Stimulated activated CD4-positive, alpha-beta T cell treated with anti-CD3 and anti-CD28 coated beads, TNF-alpha, amount 100 ng/mL, for 1 hour (primary cell): ENCODE measurements around the gene ZNF728.
"Not testable (repeated sequence)": the region's sequence is repeated elsewhere in the genome, so short reads cannot be mapped to it uniquely, and the experiment has no call there.

ENCODE experiments used
- DNase-seq, 3 donors: peaks; one replicate each; pipeline ENCODE4 v3.0.0-alpha.2; 2020; ENCODE audit warnings: low read depth in 3 of 3, low spot score in 1 of 3

ZNF728 gene

DNA sequence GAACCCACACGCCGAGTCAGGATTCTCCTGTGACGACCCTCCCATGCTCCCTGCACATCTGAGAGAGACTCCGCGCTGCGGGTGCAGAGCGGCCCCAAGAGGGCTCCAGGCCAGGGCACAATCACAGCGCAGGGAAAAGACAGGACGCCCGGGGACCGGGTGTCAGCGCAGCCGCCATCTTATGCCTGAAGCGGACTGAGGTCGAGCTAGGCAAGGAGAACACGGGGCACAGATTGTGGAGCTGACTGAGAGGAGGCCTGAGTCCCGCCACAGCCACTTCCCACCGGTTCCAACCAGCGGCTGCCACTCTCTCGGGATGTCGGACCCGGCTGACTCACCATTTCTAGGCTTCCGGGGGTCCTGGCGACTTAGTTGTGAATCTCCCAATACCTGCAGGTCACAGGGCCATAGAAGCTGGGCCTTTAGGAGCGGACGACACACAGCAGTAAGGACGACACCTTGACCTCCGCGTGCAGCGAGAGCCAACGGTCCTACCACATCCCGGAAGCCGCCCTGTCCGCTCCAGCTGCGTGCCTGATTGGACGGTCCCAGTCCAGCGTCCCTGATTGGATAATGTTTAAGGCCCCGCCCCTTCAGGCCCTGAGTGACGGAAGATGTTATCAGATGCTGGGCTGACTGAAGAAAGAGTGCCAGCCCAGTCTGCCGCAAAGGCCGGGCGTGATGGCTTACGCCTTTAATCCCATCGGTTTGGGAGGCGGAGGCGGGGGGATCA, at the start of gene ZNF728:
ZNF728 (minus strand) TSS at position 487 of the 733 bp plus-strand sequence; CDS start at position 341, 146 bp downstream.
- DNase-seq = no peak

GRCh38 chr19:23052349-23052748, 49.4 kb upstream of the ZNF728 start:
- no peak for DNase-seq

DNA sequence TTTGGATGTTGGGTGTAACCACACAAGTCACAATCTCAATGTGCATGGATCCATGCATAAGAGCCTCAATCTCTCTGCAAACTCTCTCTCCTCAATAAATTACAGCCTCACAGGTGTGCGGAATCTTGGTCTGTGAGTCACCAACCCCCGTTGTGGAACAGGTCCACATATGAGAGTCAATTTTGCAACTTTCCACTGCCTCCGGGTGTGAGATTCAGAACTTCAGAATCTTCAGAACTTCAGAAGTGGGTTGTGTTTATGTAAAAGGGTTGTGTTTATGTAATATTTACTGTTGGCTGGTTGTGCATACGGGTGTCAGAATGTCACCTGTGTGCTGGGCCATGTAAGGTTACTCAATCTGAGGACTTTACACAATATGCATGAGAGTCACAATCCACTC, 46.3 kb upstream of the ZNF728 start:
- no peak for DNase-seq

DNA sequence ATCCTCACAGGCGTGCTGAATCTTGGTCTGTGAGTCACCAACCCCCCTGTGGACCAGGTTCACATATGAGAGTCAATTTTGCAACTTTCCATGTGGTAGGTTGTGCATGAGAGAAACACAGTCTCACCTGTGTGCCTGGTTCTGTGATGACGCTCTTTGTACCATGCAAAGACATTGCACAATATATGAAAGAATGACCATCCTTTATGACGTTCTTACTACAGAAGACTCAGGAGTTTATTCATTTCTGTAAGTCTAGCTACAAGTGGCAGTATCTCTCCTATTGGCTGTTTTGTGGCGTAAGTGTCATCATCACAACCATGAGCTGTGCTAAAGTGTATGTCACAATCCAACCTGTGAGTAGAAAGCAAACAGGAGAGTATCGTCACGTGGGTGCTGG, 43.8 kb upstream of the ZNF728 start:
- DNase-seq = no peak

DNA sequence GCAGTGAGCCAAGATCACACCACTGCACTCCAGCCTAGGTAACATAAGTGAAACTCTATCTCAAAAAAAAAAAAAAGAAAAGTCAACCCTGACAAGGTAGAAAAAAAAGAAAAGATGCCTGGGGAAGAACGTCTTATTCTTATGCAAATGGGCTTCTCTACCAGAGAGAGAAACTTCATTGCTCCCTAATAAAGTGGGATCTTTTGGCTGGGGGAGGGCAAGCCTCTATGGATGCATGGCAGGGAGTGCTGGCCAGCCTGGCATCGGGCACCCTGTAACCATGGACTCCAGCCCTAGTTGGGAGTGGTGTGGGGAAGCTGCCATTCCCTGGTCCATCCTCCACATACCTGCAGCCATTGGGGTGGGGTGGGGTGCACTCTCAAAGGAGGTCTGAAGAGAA, 30.7 kb upstream of the ZNF728 start:
- no peak for DNase-seq

DNA sequence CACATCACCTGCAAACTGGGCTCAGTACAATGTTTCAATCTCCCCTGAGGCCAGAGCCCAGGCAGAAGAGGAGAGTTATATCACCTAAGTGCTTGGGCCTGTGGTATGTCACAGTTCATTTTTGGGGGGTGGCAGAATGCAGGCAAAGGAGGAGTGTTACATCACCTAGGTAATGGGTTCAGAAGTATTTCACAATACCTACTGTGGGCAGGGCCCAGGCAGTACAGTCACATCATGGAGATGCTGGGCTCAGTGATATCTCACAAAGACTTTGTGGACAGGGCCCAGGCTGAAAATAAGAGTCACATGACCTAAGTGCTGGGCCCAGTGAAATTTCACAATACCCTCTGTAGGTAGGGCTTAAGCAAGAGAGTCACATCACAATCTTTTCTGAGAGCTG, 12.7 kb upstream of the ZNF728 start:
- no peak for DNase-seq

DNA sequence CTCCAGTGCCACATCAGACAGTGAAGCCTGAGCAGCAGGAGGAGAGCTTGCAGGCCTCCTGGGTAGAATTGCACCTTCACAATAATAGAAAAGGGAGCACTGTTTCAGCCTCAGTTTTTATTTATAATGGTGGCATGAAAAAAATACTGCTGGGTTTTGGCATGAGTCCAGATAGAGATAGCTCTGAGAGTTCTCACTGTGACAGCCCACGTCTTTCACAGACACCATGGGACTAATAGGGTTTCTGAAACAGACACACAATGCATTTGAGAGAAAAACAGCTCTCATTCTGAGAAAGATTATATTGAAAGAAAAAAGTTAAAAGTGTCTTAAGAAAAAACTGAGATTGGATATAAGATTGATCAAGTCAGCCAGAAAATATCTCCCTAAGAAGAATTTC, 8.0 kb downstream of the ZNF728 start:
- not testable (repeated sequence) for DNase-seq

DNA sequence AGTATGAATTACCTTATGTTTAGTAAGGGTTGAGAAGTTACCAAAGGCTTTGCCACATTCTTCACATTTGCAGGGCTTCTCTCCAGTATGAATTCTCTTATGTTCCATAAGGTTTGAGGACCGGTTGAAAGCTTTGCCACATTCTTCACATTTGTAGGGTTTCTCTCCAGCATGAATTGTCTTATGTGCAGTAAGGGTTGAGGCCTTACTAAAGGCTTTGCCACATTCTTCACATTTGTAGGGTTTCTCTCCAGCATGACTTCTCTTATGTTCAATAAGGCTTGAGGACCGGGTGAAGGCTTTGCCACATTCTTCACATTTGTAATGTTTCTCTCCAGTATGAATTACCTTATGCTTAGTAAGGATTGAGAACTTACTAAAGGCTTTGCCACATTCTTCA, 26.7 kb downstream of the ZNF728 start:
- no peak for DNase-seq

DNA sequence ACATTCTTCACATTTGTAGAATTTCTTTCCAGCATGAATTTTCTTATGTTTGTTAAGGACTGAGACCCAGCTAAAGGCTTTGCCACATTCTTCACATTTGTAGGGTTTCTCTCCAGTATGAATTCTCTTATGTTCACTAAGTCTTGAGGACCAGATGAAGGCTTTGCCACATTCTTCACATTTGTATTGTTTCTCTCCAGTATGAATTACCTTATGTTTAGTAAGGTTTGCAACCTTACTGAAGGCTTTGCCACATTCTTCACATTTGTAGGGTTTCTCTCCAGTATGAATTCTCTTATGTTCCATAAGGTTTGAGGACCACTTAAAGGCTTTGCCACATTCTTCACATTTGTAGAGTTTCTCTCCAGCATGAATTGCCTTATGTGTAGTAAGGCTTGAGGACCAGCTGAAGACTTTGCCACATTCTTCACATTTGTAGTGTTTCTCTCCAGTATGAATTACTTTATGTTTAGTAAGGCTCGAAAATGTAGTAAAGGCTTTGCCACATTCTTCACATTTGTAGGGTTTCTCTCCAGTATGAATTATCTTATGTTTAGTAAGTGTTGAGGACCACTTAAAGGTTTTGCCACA, 27.3 kb downstream of the ZNF728 start:
- DNase-seq = not testable (repeated sequence)

DNA sequence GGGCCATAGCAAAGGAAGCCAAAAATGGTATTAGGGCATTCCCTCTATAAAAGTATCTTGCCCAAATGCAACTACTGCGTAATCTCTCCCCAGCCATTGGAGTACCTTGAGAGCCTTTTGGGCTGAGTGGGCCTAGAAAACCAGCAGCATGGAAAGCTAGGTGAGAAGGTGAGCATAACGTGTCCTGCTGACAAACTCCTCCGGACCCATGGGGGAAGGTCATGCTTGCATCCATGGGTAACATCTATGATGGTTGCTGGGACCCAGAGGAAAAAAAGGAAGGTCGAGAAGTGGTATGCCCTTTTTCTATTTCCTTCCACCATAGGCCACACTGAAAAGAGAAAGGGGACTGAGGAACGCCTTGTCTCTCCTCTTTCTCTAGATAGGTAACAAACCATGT, 57.4 kb downstream of the ZNF728 start:
- DNase-seq = no peak

DNA sequence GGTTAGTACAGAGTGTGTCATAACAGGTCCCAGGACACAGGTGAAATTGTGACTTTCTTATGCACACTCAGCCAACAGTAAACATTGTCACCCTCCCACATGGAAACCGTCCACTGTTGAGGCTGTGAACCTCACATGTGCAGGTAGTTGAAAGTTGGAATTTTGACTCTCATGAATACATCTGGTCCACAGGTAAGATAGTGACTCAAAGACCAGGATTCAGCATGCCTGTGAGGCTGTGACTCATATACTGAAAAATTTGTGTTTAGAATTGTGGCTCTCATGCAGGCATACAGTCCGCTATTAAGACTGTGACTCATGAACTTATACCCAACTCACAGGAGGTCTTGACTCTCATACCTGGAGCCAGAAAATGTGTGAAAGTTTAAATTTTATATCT, 67.8 kb downstream of the ZNF728 start:
- DNase-seq = no peak

- not testable (repeated sequence) for DNase-seq
Measured at GRCh38 chr19:22927576-22927975, 75.4 kb downstream of the ZNF728 start.

DNA sequence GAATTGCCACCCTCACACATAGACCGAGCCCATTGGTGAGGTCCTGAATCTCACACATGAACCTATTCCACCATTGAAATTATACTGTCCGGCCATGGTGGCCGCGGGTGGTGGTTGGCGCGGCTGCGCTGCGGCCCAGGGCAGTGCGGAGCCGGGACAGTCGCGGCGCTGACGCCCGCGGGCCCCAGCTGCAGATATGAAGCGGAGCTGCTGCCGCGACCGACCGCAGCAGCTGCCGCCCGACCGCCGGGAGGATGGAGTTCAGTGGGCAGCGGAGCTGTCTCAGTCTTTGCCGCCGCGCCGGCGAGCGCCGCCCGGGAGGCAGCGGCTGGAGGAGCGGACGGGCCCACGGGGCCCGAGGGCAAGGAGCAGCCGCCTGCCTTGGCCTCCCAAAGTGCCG, 77.8 kb downstream of the ZNF728 start:
- DNase-seq = not testable (repeated sequence)
